ENCODE measurements around the gene IRS1.

- TF ChIP-seq CTCF (IDR thresholded peaks at IDR 0.05) (no peak), POLR2AphosphoS5 (IDR thresholded peaks at IDR 0.05; ENCODE audit: insufficient read depth in 1 of 2, low read depth in 1 of 2) (no peak)
These were observed 60.6 kb downstream of the IRS1 start for GRCh38 chr2:226738821-226739544.

All from vagina (tissue), 2 donors.